GM18909 (cell line): Measurements from ENCODE around the gene ACLY.
A peak's percentile ranks its signal among the peaks of the same experiment; 100 is the strongest.

Experiments used
- ATAC-seq: cut with Tn5 transposase; IDR thresholded peaks from one replicate; pipeline ENCODE4 v1.9.1; 2021; ENCODE audit warnings: mild to moderate bottlenecking; ENCODE audit not compliant: unreplicated experiment, poor library complexity

Gene ACLY

DNA sequence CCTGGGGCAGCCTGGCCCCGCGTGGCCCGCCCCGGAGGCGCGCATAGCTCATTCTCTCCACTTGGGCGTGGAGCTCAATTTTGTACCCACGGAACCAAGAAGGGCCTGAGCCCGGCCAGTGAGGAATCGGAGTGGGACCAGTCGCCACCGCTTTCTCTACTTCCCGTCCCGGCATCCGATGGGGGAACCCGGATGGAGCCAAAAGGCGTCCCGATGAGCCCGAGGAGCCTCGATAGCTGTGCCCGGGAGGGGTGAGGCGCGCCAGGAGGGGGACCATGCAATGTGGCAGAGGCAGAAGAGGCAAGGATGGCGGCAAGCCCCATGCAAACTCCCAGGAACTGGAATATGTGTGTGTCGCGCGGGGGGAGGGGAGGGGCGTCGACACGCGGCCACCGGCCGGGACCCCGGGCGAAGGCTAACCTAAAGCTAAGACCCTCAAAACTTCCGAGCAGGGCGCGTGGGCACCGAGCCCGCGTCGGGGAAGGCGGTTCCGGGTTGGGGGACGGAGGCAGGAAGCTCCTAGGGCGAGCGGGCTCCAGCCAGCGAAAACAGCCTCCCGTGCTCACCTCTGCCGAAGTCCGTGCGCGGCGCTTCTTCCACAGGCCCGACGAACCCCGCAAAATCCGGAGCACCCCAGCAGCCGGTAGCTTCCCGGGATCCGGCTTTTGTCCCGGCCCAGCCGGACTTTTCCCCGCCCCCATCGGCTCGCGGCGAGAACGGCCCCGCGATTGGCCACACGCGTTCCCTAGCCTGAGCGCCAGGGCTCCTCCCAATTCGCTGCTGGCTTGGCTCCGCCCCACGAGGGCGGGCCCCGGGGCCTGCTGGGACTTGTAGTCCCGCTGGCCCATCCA is at the start of gene ACLY:
Gene ACLY, minus strand, starts transcription at position 638 of the 851 bp plus-strand sequence. CDS start 5,078 bp downstream, outside the sequence.
- ATAC-seq: peak; percentile 91

DNA sequence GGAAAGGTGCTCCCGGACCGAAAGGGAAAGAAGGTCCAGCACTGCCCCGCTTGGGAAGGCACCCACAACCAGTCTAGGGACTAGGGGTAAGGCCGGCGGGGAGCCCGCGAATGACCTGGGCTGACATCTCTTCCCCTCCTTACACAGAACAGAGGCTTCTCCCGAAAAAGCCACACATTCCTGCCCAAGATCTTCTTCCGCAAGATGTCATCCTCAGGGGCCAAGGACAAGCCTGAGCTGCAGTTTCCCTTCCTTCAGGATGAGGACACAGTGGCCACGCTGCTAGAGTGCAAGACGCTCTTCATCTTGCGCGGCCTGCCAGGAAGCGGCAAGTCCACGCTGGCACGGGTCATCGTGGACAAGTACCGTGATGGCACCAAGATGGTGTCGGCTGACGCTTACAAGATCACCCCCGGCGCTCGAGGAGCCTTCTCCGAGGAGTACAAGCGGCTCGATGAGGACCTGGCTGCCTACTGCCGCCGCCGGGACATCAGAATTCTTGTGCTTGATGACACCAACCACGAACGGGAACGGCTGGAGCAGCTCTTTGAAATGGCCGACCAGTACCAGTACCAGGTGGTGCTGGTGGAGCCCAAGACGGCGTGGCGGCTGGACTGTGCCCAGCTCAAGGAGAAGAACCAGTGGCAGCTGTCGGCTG is 49.3 kb upstream of the ACLY start:
- no peak for ATAC-seq

DNA sequence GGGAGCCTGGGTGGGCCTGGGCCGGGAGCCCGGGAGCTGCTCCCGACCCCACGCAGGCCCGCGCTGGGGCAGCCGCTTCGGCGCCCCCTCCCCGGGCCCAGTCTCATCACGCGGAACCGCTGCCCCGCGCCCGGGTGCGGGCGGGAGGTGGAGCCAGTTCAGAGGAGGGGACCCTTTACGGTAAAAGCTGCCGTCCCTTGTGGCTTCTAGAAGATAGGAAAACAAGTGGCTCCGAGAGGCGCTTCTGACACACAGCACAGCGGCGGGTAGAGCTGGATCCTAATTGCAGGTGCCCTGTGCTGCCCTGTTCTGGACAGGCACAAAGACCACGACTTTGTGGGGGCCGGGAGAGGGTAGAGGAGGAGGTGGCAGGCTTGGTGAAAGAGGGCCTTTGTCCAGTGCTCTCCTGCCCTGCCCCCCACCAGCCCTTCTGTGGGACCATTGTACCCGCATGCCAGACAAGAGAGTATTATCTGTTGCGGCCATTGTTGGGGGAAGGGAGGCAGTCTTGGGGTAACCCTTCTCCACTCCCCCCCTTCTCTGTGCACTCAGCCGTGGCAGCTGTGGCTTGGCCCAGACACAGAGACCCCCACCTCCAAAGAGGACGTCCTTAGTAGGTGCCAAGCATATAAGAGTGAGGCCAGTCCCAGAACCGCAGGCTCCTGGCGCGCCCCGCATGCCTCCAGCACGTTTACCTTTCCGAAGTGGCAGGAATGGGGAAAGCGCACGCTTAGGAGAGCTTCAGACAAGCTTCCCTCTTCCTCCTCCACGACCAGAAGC is 48.6 kb upstream of the ACLY start:
- peak; percentile 11 for ATAC-seq

DNA sequence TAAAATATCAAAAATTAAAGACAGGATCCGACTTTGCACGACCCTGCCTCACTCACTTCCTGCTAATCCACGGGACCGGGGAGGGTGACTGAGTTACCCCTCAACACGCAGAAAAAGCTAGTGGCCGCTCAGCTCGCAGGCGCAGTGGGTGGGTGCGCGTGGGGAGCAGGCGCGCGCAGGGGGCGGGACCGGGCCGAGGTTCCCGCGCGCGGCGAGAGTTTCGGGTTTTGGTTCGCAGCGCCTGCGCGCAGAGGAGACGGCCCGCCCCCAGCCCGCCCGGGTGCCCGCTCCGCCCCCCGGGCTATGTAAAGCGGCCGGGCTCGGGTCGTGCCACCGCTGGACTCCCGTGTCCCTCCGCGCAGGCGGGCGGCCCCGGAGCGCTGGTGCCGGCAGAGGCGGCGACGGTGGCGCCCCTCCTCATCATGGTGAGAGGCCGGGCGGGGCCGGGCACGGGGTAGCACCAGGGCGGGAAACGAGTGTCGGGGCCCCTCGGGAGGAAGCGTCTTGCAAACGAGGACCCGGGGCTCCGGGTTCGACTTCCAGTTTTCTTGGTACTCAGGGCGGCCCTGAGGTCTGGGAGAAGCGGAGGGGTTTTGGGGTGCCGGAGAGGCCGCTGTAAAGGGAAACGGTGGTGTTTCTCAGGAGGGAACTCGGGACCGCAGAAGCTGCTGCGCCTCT is 47.9 kb upstream of the ACLY start, which contains the start of gene CNP:
Gene CNP, plus strand, starts transcription at position 333 of the 678 bp plus-strand sequence. Its CDS starts 90 bp downstream, at position 423.
- peak; percentile 75 for ATAC-seq

DNA sequence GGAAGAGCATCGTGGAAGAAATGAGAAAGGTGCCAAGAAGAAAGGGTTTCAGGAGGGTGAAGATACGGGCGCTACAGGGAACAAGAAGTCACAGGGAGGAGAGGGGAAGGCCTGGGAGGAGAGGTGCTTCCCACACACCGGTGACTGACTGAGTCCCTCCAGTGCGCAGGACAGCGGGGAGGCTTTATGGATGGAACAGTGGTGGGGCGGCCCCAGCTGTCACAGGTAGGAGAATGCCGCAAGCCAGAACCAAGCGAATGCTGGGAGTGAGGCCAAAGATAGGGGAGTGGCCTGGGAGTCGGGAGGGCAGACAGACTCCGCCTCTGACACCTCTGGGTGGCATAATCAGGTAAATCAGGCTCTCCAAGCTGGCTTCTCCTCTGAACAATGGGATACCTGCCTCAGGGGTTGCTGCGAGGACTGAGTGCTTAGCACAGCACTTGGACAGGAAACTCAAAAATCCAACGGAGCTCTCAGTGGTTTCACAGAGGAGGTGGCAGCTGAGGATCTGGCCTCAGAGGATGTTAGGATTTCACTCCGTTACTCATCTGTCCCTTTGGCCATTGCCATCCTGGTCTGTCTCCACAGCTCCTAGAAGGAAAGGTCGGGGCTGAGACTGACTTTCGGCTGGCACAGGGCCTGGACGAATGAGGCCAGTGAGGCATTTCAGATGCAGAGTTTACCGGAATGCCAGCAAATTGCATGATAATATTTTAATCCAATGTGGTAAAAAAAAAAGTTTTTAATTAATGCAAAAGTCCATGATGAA is 47.1 kb upstream of the ACLY start:
- no peak for ATAC-seq

DNA sequence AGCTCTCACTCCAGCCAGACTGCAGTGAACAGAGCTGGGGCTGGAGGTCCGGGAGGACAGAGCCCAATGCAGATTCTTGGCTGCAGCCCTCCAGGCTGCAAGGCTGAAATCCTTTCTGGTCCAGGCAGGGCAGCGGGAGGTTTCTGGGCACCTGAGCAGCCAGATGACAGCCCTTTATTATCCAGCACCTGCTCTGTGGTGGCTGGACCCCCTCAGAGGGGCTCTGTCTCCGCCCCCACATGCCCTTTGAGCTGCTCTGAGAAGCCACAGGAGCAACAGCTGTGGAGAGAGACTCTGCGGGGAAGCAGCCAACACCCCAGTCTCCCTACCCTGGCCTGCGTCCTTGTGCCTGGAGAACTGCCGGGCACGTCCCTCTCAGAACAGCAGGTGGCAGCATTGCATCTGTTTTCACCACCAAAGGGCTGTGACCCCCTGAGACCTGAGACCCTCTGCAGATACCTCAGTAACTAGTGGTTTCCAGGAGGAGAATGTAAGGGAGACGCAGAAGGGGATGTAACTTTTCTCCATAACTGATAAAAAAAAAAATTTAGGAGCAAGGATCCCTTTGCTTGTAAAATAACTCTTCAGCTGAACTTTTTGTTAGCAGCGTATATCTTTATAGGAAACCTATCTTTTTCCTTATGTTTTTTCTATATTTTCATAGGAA is 44.1 kb upstream of the ACLY start:
- no peak for ATAC-seq

DNA sequence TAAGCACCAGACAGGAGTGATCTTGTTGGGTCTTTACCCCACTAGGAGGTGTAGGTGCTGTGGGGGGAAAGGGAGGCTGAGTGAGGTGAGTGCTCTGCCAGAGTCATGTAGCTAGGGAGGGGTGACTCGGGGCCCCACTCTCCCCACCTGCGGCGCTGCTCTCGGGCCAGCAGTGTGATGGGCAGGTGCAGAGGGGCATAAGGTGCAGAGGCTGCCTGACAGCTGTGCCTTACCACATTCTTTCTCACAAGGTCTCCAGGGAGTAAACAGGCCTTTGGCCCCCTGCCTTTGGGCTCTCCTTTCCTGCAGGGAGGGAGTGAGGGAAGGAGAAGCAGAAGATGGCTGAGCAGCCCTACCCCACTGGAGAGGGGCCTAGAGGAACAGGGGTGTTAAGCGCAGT is 43.4 kb upstream of the ACLY start:
- ATAC-seq: no peak

DNA sequence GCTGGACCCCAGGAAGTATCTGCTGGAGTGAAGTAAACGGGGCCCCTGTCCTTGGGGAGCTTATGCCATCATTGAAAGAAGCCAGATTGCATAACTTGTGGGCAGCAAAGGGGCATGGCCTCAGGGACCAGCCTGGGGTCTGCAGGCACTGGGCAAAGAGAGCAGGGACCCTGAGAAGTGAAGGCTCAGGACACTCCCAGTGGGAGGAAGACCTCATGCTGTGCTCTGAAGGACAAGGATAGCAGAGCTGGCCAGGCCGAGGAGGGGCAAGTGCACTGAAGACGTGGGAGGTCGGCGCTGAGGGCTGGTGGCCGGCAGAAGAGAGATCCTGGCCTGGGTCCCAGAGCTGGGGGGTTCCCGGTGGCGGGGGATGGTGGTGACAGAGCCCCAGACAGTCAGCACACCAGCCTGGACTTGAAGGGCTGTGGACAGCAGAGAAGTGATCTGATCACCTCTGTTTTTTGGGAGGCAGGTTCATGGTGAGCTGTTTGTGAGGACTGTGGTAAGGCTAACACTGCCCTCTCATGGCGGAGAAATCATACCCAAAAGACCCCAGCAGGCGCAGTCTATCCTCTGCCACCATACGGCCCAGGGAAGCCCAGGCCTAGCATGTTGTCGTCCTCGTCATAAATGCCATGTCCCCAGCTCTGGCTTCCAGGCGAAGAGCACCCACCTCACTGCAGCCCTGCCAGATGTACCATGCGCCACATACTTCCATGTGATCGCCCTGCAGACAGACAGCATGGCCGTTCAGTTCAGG is 40.8 kb upstream of the ACLY start:
- no peak for ATAC-seq

DNA sequence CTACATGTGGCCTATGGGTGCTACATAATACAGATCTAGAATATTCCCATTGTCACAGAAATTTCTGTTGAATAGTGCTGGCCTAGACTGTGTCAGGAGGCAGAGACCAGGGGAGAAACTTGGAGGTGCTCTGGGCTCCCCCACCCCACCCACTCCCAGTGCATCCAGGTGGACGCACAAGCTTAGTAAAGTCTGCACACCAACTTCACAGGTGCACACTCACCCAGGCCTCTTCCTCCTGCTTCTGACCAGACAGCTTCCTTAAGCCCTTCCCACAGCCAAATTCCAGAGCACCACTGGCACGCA is 40.2 kb upstream of the ACLY start:
- ATAC-seq: no peak

DNA sequence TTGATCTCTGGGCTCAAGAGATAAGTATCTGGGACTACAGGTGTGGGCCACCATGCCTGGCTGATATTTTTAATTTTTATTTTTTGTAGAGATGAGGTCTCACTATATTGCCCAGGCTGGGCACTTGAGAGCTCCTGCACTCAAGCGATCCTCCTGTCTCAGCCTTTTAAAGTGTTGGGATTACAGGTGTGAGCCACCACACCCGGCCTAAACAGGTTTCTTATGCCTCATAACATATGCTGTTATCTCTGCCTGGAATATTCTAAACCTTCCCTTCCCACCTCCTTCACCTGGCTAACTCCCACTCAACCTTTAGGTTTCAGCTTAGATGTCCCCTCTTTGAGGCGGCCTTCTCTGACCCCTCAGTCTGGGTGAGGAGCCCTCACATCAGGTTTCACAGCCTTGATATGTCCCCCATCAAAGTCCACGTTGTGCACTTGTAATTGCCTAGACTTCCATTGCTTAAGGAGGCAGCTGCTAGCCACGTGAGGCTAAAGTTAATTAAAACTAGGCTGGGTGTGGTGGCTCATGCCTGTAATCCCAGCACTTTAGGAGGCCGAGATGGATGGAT is 39.2 kb upstream of the ACLY start:
- no peak for ATAC-seq

DNA sequence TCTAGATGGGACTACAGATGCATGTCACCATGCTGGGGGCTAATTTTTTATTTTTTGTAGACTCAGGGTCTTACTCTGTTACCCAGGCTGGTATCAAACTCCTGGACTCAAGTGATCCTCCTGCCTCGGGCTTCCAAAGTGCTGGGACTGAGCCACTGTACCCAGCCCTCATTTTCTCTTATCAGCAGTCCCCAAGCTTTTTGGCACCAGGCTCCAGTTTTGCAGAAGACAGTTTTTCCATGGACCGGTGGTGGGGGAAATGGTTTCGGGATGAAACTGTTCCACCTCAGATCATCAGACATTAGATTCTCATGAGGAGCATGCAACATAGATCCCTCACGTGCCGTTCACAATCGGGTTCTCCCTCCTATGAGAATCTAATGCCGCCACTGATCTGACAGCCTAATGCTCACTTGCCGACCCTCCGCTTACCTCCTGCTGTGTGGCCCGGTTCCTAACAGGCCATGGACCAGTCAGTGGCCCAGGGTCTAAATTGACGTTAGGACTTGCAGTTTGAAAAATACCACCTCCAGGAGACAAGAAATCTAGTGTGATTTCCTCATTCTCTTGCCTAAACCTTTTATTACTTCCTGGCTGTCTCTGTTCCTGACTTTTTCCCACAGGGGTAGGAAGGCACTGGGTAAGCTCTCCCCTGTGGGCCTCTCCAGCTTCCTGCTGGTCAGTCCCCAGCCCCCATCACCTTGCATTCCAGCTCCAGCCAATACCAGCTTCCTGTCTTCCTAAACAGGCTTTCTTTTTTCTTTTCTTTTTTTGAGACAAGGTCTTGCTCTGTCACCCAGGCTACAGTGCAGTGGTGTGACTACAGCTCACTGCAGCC is 38.5 kb upstream of the ACLY start:
- ATAC-seq: no peak

DNA sequence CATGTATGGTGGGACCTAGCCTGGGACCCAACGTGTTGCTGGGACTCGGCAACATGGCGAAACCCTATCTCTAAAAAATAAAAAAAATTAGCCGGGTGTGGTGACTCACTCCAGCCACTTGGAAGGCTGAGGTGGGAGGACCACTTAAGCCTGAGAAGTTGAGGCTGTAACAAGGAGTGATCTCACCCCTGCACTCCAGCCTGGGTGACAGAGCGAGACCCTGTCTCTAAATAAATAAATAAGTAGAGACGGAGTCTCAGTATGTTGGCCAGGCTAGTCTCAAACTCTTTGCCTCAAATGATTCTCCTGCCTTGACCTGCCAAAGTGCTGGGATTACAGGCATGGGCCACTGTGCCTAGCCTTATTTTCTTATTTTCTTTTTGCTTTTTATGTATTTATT is 37.8 kb upstream of the ACLY start:
- ATAC-seq: no peak

DNA sequence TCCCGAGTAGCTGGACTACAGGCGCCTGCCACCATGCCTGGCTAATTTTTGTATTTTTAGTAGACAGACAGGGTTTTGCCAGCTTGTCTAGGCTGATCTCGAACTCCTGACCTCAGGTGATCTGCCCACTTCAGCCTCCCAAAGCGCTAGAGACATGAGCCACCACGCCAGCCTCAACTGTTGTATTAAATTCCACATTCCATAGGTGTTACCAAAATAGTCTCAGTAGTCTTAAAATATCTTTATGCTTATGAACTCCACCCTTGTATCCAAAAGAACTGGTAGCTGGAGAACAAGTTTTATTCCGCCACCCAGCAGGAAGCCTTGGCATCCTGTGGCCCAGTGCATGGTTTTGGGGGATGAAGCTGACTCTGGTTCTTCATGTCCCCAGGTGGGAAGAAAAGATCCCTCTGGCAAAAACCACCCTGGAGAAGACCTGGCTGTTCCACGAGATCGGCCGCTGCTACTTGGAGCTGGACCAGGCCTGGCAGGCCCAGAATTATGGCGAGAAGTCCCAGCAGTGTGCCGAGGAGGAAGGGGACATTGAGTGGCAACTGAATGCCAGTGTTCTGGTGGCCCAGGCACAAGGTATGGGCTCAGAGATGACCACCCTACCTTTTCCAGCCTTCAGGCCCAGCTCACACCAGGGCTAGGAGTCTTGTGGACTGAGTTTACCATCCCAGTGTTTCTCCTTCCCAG is 30.2 kb upstream of the ACLY start:
- ATAC-seq: no peak

DNA sequence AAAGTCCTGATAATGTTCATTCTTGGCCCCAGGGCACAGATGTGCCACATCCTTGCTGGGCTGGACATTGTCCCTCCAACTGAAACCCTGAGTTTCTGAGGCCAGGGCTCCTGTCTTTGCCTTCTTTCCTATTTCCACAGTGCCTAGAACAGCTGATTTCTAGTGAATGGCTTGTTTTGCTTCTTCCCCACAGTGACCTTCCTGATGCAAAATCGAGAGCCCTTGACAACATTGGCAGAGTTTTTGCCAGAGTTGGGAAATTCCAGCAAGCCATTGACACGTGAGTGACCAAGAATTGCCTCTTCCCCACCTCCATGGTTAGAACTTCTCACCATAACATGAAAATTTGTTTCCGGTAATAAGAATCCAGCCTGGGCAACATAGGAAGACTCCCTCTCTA is 26.2 kb upstream of the ACLY start:
- no peak for ATAC-seq

DNA sequence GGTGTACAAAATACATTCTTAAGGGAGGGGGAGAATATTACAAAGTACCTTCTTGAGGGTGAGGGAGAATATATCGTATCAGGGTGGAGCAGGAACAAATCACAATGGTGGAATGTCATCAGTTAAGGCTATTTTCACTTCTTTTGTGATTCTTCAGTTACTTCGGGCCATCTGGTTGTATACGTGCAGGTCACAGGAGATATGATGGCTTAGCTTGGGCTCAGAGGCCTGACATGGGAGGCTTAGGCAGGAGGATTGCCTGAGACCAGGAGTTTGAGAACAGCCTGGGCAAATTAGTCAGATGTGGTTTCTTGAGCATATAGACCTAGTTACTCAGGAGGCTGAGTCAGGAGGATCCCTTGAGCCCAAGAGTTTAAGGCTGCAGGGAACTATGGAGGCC is 24.7 kb upstream of the ACLY start:
- ATAC-seq: no peak

DNA sequence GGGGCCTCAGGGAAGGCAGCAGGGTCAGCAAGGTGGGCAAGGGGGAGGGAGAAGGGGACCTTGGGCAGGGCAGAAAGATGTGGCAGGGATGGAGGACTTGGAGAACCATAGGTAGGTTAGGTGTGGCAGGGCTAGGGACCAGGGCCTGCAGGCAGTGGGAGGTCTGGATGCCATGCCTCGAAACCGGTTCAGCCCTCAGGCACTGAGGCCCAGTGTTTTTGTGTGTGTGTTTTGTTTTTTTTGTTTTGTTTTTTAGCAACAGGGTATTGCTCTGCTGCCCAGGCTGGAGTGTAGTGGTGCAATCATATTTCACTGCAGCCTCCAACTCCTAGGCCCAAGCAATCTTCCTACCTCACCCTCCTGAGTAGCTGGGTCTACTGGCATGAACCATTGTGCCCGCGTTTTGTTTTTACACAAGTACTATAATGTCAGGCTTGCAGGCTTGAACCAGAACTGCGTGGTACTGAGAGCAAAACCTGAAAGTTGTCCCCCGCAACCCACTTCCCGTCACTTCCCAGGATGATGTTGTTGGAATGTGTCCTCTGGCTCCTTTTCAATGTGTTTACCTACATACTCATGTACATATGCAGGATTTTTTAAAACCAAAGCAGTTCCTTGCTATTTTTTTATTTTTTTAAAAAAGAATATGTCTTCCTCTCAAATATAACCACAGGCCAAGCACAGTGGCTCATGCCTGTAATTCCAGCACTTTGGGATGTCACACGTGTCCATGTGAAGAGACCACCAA is 24.0 kb upstream of the ACLY start:
- ATAC-seq: no peak
